ENCODE results near the gene SELENOM.
A peak's percentile ranks its signal among the peaks of the same experiment; 100 is the strongest.

SELENOM gene

DNA sequence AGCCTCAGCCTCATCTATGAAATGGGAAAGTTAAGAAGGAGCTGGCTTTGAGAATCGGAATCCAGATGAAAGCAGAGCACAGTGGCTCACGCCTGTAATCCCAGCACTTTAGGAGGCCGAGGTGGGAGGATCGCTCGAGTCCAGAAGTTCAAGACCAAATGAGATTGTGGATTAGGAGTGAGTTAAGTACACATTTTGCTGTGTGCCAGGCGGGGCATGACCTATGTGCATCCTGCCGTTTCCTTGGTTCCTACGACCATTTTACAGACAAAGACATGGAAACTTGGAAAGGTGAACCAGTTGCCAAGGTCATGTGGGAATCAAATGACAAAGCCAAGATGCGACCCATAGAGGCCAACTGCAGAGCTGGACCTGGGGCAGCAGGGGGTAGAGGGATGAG, 28.8 kb upstream of the SELENOM start:
- DNase-seq, result no peak
- in situ Hi-C loops (cut with HindIII; ENCODE audit: low pct_ligation_motif_present, low pct_unique_long_range_greater_than_20kb, low sequenced_read_pairs), result no loop called here

DNA sequence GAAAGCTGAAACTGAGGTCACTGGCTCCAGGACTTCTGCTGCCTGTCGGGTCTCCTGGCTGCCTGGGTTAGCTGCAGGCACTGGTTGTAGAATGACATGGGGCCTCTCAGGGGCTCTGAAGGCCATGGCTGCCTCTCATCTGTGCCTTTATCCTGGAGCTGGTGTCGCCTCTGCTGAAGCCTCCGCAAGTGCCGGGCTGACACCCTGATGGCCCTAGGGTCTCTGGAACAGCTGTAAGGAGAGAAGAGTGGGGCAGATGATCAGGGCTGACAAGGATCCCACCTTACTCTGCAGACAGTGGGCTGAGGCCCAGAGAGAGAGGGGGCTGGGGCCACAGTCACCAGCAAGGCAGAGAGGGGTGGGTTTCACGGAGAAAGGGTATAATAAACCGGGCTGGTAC, 28.3 kb upstream of the SELENOM start:
- in situ Hi-C loops (cut with HindIII; ENCODE audit: low pct_ligation_motif_present, low pct_unique_long_range_greater_than_20kb, low sequenced_read_pairs), result no loop called here
- DNase-seq, result no peak

DNA sequence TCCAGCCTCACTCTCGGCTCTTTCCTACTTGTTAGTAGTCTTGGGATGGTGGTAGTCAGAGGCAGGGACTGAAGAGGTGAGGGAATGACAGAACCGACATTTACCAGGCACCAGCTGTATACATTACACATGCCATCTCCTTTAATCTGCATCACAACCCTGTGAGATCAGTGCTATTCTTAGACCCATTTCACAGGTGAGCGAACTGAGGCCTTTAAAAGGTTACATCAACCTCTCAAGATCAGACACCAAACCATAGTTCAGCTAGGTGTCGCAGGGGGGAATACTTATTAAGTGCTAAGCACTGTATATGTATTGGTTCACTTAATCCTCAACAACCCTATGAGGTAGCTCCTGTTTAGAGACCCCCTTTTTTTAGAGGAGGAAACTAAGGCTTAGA, 27.3 kb upstream of the SELENOM start:
- DNase-seq, result no peak
- in situ Hi-C loops (cut with HindIII; ENCODE audit: low pct_ligation_motif_present, low pct_unique_long_range_greater_than_20kb, low sequenced_read_pairs), result no loop called here

DNA sequence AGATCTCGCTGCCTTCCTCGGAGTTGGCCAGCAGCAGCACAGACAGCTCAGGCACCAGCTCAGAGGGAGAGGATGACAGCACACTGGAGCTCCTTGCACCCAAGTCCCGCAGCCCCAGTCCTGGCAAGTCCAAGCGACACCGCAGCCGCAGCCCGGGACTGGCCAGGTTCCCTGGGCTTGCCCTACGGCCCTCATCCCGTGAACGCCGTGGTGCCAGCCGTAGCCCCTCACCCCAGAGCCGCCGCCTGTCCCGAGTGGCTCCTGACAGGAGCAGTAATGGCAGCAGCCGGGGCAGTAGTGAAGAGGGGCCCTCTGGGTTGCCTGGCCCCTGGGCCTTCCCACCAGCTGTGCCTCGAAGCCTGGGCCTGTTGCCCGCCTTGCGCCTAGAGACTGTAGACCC, 26.5 kb upstream of the SELENOM start:
- no peak for DNase-seq
- in situ Hi-C loops (cut with HindIII; ENCODE audit: low pct_ligation_motif_present, low pct_unique_long_range_greater_than_20kb, low sequenced_read_pairs), result no loop called here

DNA sequence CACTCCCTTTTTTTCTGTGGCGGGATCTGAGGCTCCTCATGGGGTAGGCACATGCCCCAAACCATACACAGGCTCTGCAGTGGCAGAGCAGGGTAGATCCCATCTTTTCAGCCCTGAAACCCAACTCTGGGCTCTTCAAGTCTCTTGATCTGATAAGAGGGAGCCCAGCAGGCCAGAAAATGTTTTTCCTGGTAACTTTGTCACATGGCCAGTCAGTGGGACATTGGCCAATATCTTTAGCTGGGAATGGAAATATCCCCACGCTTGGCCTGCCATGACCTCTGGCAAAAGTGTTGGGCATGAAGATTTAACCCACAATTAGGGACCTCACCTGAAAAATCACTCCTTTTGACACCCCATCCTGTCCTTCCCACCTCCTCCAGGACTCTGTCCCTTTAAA, 23.5 kb upstream of the SELENOM start:
- in situ Hi-C loops (cut with HindIII; ENCODE audit: low pct_ligation_motif_present, low pct_unique_long_range_greater_than_20kb, low sequenced_read_pairs), result no loop called here
- DNase-seq, result no peak

DNA sequence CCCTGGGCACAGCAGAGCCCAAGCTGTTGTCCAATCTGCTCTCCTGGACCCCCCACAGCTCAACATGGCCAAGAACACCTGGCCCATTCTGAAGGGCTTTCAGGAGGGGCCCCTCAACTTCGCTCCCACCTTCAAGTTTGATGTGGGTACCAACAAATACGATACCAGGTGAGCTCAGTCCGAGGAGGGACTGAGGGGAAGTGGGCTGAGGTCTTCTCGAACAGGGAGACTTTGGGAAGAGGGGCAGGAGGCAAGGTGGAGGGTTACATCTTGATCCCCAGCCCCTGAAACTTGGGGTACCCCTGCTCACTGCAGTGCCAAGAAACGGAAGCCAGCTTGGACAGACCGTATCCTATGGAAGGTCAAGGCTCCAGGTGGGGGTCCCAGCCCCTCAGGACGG, 20.8 kb upstream of the SELENOM start:
- in situ Hi-C loops (cut with HindIII; ENCODE audit: low pct_ligation_motif_present, low pct_unique_long_range_greater_than_20kb, low sequenced_read_pairs), result no loop called here
- DNase-seq, result no peak

- DNase-seq, result no peak
- in situ Hi-C loops (cut with HindIII; ENCODE audit: low pct_ligation_motif_present, low pct_unique_long_range_greater_than_20kb, low sequenced_read_pairs), result no loop called here
Measured at GRCh38 chr22:31127181-31127772, 19.9 kb upstream of the SELENOM start.

DNA sequence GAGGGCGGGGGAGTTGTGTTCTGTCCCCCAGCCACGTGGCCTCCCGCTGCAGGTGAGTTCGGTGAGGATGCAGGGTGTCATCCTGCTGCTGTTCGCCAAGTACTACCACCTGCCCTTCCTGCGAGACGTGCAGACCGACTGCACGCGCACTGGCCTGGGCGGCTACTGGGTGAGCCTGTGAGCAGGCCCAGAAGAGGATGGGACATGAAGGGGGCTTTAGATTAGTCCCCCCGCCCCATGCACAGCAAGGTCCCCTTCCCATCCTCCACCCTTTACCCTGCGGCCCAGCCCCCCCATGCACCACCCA, 19.5 kb upstream of the SELENOM start:
- DNase-seq, result no peak
- in situ Hi-C loops (cut with HindIII; ENCODE audit: low pct_ligation_motif_present, low pct_unique_long_range_greater_than_20kb, low sequenced_read_pairs), result no loop called here

DNA sequence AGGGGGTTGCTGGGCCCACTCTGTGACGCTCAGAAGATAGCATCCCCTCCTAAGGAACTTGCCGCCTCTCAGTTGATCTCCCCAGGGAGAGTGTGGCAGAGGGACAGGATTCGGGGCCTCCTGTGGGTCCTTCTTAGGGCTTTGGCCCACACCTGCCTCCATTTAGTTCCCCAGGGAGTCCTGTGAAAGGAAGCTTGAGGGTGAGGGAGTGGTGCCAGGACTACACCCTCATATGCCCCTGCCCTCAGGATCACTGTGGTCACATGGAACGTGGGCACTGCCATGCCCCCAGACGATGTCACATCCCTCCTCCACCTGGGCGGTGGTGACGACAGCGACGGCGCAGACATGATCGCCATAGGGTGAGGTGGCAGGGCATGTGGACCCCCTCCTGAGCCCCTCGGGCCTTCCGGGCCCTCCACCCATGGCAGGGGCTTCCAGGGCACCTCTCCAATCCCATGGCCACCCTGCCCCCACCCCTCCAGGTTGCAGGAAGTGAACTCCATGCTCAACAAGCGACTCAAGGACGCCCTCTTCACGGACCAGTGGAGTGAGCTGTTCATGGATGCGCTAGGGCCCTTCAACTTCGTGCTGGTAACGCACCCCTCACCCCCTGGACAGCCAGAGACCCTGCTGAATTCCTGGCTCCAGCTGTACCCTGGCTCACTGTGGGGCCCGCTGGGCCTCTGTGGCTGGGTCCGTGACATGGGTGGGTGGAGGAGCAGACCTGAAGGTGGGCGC, 18.9 kb upstream of the SELENOM start:
- no peak for DNase-seq
- in situ Hi-C loops (cut with HindIII; ENCODE audit: low pct_ligation_motif_present, low pct_unique_long_range_greater_than_20kb, low sequenced_read_pairs), result no loop called here

DNA sequence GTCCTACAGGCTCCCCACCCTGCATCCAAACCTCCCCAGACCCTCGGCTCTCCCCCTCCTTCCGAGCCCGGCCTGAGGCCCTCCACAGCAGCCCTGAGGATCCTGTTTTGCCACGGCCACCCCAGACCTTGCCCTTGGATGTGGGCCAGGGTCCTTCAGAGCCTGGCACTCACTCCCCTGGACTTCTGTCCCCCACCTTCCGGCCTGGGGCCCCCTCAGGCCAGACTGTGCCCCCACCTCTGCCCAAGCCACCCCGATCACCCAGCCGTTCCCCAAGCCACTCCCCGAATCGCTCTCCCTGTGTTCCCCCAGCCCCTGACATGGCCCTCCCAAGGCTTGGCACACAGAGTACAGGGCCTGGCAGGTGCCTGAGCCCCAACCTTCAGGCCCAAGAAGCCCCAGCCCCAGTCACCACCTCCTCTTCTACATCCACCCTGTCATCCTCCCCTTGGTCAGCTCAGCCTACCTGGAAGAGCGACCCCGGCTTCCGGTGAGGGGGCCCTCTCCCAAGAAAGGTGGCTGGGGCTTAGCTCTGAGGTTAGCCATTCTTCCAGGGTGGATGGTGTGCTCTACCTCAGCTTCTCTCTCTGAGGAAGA, 18.3 kb upstream of the SELENOM start:
- DNase-seq, result no peak
- in situ Hi-C loops (cut with HindIII; ENCODE audit: low pct_ligation_motif_present, low pct_unique_long_range_greater_than_20kb, low sequenced_read_pairs), result no loop called here

DNA sequence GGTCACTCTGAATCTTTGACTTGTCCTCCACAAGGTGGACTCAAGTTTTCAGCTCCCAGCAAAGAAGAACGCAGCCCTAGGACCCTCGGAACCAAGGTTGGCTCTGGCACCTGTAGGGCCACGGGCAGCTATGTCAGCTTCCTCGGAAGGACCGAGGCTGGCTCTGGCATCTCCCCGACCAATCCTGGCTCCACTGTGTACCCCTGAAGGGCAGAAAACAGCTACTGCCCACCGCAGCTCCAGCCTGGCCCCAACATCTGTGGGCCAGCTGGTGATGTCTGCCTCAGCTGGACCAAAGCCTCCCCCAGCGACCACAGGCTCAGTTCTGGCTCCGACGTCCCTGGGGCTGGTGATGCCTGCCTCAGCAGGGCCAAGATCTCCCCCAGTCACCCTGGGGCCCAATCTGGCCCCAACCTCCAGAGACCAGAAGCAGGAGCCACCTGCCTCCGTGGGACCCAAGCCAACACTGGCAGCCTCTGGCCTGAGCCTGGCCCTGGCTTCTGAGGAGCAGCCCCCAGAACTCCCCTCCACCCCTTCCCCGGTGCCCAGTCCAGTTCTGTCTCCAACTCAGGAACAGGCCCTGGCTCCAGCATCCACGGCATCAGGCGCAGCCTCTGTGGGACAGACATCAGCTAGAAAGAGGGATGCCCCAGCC, 17.6 kb upstream of the SELENOM start:
- in situ Hi-C loops (cut with HindIII; ENCODE audit: low pct_ligation_motif_present, low pct_unique_long_range_greater_than_20kb, low sequenced_read_pairs), result no loop called here
- no peak for DNase-seq

- in situ Hi-C loops (cut with HindIII; ENCODE audit: low pct_ligation_motif_present, low pct_unique_long_range_greater_than_20kb, low sequenced_read_pairs), result no loop called here
- DNase-seq, result no peak
Measured at GRCh38 chr22:31124290-31124689, 16.9 kb upstream of the SELENOM start.

DNA sequence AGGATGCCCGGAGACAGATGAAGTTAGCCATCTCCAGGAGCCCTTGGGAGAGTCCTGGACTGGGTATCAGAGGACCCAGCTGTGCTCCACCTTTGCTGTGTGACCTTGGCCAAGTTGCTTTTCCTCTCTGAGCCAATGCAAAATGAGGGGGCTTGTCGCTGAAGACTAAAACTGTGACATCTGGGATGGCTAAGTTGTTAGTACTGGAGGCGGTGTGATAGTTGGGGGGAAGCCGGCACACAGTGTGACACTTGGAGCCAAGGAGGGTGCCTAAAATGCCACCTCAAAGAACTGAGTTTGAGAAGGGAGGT, 15.9 kb upstream of the SELENOM start:
- in situ Hi-C loops (cut with HindIII; ENCODE audit: low pct_ligation_motif_present, low pct_unique_long_range_greater_than_20kb, low sequenced_read_pairs), result no loop called here
- no peak for DNase-seq

- DNase-seq, result peak; percentile 55
- in situ Hi-C loops (cut with HindIII; ENCODE audit: low pct_ligation_motif_present, low pct_unique_long_range_greater_than_20kb, low sequenced_read_pairs), result no loop called here
Measured at GRCh38 chr22:31122532-31123291, 15.3 kb upstream of the SELENOM start, which contains the start of gene INPP5J. TSS of gene INPP5J (plus strand) at chr22:31122966. CDS start at chr22:31123015, 49 bp downstream.

DNA sequence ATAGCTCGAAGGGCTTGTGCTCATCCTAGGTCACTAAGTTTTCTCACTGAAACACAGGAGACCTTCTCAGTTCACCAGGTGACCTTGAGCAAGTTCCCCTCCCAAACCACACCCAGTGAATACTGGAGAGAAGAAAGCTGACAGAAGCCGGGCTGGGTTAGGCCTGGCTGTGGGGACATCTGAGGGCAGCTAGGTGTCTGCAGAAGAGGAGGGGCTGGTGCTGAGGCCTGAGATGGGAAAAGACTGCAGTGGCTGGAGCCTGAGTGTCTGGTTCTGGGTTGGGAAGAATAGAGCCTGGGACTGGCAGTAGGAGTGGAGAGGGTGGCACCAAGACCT, 14.8 kb upstream of the SELENOM start:
- in situ Hi-C loops (cut with HindIII; ENCODE audit: low pct_ligation_motif_present, low pct_unique_long_range_greater_than_20kb, low sequenced_read_pairs), result no loop called here
- DNase-seq, result no peak

- in situ Hi-C loops (cut with HindIII; ENCODE audit: low pct_ligation_motif_present, low pct_unique_long_range_greater_than_20kb, low sequenced_read_pairs), result no loop called here
Measured at GRCh38 chr22:31121403-31121802, 14.0 kb upstream of the SELENOM start.

DNA sequence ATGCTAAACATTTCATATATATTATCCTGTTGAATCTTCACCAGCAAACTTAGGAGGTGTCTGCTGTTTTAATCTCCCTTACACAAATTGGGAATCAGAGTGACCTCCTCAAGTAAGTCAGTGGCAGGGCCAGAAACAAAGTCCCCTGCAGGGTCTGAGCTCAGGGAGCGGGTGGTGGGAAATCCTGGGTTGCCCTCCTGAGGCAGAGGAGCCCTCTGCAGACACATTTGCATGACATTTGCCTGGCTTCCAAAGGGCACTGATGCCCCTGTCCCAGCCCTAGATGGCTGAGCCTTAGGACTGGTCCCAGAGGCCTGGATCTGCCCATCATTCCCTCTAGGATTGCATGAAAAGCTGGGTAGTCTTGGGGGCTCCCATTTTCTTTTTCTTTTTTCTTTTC, 13.3 kb upstream of the SELENOM start:
- in situ Hi-C loops (cut with HindIII; ENCODE audit: low pct_ligation_motif_present, low pct_unique_long_range_greater_than_20kb, low sequenced_read_pairs), result no loop called here
- no peak for DNase-seq

More at GRCh38 chr22:31121403-31121802, 14.0 kb upstream of the SELENOM start:
- no peak for DNase-seq

DNA sequence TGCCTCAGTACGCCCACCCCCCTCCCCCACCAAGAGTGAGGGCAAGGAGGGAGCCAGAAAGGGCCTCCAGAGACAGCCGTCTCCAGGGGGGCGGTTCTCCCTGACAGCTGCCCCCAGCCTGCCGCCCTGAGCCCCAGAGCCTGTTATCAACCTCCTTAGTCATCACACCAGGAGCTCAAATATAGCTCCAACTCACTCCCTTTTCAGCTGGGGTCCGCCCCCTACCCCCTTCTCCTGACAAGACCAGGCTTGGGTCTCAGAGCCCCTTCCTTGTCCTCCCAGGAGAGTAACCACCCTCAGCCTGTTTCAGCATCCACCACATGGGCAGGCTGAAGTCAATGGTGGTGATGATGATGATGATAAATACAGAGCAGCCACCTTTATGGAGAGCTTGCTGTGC, 12.9 kb upstream of the SELENOM start:
- no peak for DNase-seq
- in situ Hi-C loops (cut with HindIII; ENCODE audit: low pct_ligation_motif_present, low pct_unique_long_range_greater_than_20kb, low sequenced_read_pairs), result no loop called here

DNA sequence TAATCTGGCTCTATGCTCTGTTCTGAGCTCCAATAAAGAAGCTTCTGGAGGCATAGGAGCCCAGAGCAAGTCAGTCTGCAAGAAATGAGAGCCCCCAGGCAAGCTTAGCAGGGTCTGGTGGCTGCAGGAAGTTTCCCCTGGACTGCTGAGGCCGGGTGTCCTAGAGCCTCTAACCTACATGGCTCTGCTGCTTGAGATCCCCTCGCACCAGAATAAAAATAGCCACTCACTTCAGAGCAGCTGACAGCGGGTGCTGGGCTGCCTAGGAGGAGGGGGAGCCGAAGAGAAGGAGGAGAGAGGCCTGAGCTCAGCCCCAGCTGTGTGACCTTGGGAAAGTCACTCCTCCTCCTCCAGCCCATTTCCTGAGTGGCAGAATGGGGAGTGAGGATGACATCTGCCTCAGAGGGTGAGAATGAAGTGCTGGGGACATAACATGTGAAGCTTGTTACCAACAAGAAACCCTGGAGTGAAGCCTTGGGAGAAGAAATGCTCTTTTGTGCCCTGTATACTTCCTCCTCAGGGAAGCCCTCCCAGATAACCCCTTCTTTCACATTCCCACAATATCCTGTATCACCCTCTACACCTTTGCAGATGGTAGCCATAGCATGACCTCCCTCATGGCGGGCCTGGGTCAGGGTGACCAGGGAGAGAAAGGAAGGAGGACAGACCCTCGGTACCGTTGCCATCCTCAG, 11.8 kb upstream of the SELENOM start:
- no peak for DNase-seq
- in situ Hi-C loops (cut with HindIII; ENCODE audit: low pct_ligation_motif_present, low pct_unique_long_range_greater_than_20kb, low sequenced_read_pairs), result no loop called here

Data from ACHN (cell line).